EL (cell line): ENCODE measurements around the gene GDF9.

Experiments
- DNase-seq: peaks from one replicate; pipeline ENCODE4 v3.0.0-alpha.2; 2016

GDF9 gene

DNA sequence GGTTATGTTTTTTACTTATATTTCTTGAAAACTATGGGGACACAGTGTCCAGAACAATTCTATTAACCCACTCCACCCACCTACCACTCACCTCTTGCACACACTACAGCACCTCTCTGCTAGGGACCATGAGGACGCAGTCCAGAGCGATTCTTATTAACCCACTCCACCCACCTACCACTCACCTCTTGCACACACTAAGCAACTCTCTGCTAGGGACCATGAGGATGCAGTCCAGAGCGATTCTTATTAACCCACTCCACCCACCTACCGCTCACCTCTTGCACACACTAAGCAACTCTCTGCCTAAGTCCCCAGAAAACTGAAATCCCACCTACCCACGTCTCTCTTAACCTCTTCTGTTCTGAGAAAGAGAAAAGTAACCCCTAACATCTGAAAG lies 33.7 kb downstream of the GDF9 start:
- DNase-seq, result no peak

DNA sequence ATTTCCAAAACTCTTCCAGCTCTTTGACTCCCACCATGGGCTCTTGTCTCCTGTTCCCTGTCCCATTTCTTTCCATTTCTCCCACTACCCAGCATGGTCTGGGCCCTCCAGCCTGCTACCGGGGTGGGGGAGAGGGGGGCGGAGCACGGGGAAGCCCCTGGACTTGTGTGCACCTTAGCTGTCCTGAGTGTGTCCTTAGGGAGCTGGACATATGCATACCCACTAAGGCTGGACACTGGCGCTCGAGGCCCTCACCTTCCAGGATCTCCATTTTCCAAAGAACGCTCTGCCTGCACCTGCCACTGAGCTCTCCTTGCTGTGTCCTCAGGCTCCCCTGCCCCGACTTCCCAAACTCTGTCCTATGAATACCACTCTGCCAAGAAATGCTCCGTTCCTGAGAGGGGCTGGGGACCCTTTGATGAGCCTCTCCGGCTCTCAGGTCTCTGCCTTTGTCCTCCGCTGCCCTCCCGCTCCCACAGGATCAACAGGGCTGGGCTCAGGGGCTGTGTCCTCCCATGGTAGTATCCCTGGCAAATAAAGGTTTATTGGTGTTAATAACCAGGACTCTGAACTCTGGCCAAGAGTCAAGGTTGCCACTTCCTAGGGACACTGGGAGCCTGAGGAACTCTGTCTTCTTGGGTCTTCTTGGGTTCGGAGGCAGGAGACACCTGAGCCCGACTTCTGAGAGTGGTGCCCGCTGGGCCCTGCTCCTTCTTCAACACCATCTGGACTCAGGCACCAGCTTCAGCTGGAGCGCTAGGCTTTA lies 35.0 kb downstream of the GDF9 start:
- DNase-seq, result no peak

- peak; percentile 74 for DNase-seq
These were observed 35.7 kb downstream of the GDF9 start, which contains the start of gene SHROOM1 for GRCh38 chr5:132830436-132831094. SHROOM1 (minus strand) TSS chr5:132830647; CDS start chr5:132826140, 4,507 bp downstream.

DNA sequence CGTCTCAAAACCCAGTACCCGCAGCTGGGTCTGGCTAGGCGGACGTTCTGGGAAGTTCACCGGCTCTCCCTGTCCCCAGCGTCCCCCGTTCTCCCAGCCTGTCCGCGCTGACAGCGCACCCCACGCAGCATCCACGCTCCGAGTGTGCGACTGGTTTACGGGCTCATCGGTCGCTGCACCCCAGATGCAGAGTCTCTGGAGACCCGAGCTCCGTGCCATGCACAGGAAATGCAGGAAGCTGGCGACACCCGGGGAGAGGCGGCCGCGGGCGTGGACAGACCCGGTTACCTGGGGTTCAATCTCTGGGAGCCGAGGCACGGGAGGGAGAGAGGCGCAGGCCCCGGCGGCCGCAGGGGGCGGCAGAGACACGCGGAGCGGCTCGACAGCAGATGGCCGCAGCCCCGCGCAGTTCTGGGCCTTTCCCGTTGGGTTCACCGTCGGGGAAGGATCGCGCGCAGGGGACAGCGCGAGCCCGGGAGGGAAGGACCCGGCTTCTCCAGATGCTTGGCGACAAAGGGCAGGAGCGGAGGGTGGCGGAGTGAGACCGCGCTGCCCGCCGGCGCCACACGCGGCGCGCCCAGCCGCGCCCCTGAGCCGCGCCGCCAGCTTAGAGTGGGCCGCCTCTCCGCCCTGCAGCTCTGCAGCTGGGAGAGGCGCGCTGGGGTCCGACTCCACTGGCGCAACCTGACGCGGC lies 36.4 kb downstream of the GDF9 start:
- peak; percentile 76 for DNase-seq

- no peak for DNase-seq
These were observed 37.3 kb downstream of the GDF9 start for GRCh38 chr5:132828846-132829494.

DNA sequence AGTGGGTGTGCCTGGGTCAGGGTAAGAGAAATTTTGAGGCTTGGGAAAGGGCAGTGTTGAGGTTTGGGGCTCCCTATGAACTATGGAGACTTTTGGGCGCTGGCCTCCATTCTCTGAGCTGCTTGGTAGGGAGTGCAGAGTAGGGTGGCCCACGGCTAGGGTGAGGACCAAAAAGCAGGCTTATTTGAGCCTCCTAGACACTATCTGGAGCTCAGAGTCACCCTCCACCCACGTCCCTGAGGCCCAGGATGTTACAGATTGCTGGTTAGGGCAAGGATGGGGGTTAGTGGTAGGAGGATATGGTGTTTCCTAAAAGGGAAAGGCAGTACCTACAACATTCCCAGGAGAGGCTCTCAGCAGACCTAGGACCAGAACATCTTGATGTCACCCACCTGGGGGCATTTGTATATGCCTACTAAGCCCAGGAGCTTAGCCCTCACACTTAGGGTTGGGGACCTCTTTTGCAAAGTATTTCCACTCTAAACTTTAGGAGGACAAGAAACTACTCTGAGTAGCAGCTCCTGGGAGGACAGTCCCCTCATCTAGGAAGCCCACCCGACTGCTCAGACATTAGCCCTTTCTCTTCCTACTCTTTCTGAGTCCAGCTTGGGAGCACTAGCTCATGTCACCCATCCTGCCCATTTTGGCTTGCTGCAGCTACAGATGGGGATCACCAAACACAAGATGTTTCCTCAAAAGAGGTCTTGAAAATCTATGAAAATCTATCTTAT lies 38.2 kb downstream of the GDF9 start:
- DNase-seq, result no peak

DNA sequence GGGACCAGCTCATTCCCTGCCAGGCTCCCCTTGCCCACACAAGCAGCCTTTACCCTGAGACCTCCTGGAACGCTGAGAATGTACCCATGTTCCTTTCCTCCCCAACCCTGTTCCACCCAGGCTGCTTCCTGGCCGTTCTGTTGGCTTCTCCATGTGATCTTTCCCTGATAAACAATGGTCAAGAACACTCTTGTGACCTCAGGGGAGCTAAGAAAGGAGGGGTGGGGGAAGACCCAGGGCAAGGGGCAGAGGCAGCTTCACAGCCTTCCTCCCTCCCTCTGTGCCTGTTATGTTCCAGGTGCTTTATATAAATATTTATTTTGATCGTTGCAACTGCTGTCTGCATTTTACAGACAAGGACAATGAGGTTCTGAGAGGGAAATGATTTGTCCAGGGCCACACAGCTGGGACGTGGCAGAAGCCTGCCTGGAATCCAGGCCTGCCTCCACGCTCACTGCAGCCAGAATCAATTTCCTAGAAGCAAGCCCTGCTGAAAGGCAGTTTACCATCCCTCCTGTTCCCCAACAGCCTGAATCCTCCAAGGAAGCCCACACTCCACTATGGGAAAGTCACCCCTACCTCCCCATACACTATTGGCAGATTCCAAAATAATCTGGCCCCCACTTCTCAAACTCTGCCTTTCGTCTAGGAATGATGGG lies 39.7 kb downstream of the GDF9 start:
- no peak for DNase-seq

DNA sequence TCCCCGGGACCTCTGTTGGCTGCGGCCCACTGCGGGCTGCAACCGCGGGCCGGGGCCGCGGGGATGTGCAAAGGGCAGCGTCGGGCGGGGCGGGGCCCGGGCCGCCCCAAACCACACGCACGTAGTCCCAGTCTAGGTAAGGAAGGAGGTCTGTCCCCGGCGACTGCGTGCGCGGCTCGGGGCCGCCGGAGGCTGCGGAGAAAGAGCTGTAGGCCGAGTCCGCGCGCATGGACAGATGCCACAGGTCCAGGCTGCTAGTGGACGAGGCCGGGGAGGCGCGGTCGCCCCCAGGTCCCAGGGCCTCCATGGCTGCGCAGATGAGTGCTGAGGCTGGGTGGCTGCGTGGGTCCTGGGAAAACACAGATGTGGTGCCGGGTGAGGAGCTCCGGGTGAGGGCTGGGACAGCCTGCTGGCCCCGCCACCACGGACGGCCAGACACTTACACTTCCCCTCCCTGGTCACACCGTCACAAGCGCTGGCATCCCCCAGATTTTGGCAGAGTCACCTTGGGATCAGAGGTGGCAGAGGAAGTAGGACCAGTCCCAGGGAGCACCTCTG lies 40.4 kb downstream of the GDF9 start:
- no peak for DNase-seq

GRCh38 chr5:132825033-132825833 lies 41.0 kb downstream of the GDF9 start:
- DNase-seq, result no peak

- no peak for DNase-seq
These were observed 41.8 kb downstream of the GDF9 start for GRCh38 chr5:132824426-132824825.

DNA sequence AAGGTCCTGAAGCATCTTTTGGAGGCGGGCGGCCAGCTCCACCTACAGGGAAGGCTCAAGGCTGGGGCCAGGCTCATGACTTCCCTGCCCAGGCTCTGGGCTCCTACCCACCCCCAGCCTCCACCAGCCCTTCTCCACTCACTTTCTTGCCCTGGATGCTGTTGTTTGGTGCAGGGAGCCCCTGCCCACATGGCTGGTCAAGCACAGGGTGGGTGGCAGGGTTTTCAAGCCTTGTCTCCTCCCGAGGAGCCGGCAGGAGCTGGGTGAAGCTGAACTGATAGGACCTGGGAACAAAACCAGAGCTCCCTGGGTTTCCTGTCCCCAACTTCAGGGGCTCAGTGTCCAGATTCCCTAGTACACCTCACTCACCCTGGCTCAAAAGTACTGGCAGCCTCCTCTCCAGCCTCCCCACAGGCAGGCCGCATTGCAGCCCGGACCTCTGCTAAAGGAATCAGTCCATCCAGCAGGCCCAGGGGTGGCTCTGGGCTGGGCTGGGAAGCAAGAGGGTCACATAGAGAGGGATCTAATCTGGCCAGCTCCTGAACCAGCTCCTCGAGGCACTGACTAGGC lies 42.7 kb downstream of the GDF9 start:
- DNase-seq, result no peak

GRCh38 chr5:132822650-132823480 lies 43.4 kb downstream of the GDF9 start:
- no peak for DNase-seq

- DNase-seq, result no peak
These were observed 44.5 kb downstream of the GDF9 start for GRCh38 chr5:132821791-132822190.

- no peak for DNase-seq
These were observed 44.9 kb downstream of the GDF9 start for GRCh38 chr5:132821350-132821749.

DNA sequence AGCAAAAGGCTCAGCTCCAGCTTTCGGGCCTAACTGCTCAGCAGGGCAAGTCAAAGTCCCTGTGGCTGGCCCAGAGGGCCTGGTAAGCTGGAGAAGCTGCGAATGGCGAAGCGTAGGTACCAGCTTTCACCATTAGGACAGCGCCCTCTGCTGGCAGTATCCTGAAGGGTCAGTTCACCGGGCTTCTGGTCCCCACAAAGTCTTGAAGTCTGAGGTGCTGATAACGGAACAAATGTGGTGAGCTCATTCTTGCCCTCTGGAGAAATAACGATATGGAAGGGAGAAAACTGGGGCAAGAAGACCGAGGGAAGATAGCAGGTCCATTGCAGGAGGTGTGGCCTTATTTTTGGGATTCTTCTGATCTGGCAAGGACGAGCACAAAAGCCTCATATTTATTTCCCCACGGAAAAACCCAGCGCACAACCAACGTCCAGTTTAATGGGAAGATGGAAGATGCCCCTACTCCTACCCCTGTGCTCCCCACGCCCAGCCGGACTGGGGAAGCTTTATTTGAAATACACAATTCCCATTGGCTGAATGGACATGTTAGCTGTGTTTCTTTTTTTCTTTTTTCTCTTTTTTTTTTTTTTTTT lies 46.0 kb downstream of the GDF9 start:
- DNase-seq, result peak; percentile 87

GRCh38 chr5:132819468-132819867 lies 46.8 kb downstream of the GDF9 start:
- DNase-seq, result no peak

DNA sequence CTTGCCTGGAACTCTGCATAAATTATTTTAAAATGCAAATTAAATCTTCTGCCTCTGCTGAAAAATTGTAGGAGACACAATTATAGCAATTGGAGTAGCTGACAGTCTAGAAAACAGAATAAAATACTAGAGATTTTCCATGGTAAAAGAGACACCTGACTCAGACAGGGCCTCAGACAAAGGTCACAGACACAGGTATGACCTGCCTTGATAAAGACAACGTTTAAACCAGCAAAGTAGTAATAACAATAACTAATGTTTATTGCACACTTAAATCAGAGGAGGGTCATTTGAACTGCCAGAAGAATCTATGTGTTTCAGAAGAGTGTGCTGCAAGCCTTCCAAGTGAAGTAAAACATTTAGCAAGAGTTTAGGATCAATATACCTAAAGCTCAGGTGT lies 49.3 kb downstream of the GDF9 start:
- no peak for DNase-seq

DNA sequence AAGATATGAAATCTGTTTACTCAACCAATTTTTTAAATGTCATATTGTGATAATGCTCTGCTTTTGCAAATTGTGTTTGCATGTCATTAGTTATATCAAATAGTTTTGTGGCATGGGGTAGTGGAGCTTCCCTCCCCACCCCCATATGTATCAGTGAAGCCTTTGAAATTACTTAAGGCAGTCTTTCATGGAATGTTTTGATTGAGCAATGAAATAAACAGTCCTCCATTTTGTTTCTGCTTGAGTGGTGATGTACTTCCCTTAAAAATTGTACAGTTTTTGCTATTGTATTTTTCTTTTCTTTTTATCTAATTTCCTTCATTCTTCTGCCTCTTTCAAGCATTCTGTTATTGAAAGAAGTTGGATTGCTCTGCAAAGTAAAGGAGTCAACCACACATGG lies 49.7 kb downstream of the GDF9 start:
- DNase-seq, result no peak

GRCh38 chr5:132816083-132816482 lies 50.2 kb downstream of the GDF9 start:
- no peak for DNase-seq
